ENCODE data around the gene RASGRP1.

Gene RASGRP1

DNA sequence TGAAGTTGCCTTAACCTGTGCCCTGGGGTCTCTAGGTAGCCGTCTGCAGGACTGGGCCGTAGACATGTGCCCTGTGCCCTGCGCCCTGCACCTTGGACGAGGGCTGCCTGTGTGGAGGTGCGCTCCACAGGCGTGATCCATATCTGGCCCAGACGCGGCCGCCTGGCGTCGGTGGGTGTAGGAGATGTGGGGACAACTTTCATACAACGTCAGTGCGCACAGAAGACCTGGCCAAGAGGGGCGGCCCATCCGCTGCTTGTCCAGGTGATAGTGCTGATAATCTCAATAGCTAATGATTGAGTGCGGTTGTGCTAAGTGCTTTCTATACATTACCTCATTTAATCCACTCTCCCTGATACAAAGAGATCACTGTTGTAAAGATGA is 665 bp upstream of the RASGRP1 start:
- DNase-seq, result no peak

DNA sequence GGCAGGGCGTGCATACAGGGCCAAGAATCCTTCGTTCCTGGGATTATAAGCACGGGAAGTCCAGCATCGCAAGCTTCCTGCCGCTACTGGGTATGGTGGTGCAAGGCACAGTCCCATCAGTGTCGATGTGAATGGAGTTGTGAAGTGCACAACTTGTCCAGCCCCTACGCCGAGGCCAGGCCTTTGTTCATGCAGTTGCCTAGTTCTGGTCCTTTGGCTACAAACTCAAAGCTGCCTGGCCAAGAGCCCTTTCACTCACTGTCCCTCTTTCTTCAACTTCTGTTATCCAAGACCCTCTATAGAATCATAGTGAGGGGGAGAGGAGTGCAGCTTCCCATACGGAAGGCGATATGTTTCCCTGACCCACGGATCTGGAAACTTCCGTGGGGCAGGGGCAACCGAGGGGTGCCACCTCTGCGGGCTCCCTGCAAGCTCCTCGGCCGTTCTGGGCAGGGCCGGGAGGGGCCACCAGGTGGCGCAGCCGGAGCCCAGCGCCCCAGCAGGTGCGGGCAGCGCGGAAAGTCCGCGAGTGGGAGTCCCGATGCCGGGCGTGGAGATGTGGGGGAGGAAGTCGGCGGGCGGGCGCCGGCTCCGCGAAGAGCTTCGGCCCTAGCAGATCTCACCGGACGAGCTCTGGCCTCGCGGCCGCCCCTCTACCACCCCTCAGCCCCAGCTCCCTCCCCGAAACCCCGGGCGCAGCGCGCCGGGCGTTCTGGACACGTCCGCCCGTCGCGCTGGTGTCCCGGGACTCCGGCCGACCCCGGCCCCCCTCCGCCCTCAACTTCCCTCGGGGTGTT is 693 bp downstream of the RASGRP1 start:
- peak; percentile 48 for DNase-seq

DNA sequence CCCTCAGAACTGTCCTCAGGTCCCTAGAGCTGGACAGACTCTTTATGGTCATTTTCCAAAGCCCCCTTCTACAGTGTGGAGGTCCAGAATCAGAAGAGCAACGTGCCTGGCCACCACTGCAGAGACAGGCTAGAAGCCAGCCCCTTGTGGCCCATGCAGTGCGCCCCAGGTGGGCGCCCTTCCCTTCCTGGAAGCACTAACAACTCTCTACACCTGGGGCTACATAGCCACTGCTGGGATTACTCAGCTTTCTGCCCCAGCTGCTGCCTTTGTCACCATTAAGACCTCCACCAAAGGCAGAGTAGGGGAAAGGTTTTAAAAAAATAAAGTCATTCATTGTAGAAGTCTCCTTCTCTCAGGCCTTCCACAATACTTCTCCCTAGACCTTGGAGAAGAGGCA is 2.3 kb downstream of the RASGRP1 start:
- DNase-seq, result no peak

DNA sequence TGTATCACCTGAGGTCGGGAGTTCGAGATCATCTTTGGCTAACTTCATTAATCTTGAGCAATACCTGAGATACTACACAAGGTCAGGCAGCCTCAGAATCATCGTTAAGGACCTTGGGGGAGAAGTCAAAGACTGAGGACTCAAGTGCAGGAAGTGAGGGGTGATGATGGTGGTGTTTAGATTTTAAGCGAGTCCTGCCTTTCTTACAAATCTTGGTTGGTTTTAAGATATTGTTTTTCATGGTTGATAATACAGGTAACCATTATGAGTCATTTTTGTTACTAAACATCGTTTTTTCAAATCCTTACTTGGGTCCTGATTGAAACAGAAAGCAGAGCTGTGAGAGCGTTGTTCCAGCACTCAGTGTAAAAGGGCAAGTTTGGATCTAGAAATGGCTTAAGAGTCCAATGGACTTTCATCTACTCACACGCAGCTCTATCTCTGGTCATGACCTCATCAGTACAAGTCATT is 4.1 kb downstream of the RASGRP1 start:
- DNase-seq, result no peak

DNA sequence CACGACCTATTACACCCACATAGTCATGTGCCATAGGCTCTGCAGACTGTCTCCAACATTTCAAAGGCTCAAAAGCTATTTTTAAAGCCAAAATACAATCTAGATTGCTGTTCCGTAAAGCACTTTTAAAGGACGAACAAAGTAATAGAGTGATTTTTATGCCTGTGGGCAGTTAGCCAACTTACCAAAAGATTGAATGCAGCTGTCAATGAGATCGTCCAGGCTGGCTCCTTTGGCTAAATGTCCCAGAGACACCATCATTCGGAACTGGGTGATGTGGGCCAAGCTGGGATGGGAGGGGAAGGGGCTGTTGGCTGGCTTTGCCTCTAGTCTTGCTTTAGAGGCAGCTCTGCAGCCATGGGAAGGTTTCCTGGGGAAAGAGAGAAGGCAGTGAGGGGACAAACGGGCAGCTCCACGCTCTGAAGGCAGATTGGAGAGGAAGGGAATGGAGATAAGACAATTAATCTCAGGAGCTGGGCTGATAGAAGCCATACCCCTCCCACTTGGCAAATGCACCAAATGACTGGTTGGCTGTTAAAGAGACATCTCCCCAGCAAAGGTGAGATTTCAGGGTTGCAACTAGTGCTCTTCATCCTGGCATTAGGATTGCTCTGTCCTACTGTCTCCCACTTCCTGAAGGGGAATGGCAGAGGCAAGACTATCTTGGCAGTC is 4.8 kb downstream of the RASGRP1 start:
- DNase-seq, result no peak

DNA sequence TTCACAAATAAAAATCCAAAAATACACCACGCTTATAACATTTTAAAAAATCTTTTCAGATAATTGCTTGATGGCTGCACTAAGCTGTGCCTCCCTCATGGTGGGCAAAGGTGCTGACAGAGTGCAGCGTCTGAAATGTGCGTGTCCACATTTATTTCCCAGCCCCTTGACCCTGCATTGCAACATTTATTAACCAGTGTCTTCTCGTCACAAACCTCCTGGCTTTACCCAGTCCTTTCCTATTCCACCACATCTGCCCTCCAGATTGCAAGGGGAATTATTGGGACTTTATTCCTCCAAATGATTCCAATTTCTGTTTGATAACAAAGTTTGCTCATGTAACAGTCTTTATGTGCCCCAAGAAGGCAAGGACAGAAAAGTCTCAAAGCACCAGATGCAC is 5.5 kb downstream of the RASGRP1 start:
- DNase-seq, result no peak

DNA sequence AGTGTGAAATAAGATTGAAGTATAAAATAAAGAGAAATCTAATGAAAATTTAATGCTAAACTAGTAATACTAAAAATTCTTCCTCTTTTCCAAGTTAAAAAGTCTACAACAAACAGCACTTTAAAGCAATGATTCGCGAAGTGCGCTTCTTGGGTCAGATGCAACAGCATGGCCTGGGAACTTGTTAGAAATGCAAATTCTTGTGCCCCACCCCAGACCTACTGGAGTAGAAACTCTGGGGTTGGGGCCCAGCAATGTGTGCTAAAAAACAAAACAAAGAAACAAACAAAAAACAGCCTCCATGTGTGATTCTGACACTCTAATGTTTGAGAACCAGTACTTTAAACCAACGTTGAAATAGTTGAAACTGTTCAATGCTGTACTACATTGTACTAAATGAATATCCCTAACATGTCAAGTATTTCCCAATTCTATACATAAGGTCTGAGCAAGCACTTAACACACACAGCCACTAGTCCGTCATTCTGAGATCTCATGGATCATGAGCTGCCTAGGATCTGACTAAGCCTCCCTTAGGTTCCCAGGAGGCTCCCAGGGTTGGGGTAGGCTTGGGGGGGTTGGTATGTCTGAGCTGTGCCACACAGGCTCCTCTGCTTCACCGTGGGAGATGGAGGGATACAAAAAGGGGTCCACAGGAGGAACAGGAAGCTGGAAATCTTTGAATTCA is 6.1 kb downstream of the RASGRP1 start:
- DNase-seq, result peak; percentile 92

DNA sequence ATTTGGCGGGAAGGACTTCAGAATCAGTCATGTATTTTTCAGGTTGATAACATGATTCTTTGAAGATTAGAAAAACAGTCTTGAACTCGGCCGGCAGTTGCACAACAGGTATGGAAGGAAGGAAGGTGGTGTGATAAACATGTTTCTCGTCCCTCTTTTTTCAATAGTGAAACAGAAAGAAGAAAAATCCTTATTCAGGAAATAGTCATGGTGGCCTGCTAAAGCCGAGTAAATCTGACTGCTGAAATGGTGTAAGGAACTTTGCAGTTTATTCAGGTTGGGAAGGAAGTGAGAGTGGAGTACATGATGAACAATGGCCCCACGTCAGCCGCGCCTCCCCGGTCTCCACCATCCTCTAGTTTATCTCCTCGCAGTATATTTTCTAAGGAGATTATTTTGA is 6.7 kb downstream of the RASGRP1 start:
- no peak for DNase-seq

DNA sequence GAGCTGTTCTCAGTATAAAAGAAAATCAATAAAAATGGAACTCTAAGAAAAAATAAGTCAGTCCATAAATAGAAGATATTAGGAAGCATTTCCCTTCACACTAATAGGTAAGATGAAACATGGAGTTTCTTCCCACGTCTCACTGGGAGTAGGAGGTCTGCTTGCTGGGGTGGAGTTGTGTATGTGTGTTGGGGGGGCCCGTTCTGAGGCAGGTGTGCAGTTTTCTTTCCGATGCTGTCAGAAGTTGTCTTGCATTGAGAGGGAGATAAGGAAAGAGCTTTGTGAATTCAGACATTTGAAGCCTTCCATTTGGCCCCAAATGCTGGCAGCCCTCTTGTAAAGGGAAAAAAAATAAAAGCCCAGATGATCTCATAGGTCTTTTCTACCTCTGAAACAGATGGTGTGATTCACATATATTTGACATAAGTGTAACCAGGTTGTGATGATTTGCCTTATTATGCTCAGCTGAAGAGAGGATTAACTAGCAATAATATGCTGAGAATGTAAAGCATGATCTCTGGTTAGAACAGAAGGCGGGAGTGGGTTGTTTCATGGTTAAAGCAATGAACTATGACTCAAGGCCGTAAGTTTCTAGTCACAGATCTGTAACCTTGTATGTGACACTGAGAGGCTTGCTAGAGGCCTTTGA is 8.8 kb downstream of the RASGRP1 start:
- peak; percentile 90 for DNase-seq

DNA sequence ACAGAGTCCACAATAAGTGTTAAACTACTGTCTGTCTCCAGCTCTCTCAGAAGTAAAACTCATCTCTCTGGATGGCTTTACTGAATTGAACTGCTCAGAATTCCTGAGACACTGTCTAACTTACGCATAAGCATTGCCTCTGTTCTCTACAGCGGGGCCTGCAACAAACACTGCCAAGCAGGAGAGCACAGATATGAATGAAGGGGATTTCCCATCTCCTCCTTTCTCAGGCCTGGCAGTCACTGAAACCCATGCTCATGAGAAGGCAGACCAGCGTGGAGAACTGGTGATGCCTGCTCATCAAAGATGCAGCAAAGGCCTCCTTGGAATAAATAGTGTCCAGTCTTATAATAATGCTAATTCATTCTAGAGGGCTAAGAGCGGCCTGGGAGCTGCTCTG is 10.3 kb downstream of the RASGRP1 start:
- DNase-seq, result no peak

DNA sequence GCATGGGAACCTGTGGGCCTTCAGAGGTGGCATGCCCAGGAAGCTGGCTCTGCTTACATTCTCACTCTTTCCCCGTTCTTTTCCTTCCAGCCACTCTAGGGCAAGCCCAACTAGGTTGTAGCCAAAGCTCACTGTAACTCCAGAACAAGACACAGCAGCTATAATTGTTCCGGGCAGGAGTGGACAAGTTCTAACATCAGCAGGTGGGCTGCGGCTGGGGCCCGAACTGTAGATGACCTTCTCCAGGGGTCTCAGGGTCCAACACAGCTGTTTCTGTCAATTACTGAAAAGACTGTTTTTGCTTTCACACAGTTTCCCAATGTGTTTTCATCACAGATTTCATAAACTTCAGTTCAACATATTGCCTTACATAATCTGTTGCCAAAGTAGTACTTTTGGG is 11.5 kb downstream of the RASGRP1 start:
- no peak for DNase-seq

DNA sequence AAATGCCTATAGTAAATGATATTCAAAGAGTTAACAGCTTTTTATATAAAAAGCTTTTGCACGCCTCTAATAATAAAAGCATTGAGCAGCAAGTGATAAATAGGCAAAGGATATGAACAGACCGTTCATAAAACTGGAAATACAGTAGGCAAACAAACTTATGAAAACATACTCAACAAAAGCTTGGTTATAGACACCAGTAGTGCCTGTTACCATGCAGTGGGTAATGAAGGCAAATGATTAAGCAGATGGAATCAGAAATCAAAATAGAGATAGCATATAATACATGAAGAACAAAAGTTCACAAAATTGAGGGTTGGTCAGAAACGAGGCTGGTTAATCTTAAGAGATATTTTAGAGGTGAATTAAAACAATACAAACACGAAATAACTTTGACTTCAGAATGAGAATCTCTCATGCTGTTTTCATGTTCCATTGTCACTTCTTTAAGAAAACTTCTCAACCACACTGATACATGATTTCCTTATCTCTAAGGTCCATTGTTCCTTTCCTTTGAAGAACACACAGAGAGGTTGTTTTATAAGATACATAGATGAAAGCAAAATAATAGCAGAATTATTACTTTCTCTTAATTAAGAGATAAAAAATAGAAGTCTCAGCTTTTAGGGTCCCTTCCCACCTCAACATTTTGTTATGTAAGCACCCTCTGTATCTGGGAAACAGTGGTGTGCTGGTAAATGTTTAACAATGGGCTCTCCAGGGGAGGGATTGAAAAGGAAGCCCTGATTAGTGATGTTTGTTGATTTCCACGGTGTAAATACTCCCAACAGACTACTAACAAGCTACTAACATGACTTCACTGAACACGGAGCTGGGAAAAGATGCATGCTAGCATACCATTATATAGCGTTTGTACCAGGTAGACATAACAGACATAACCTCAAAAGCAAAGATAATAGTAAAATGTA is 12.6 kb downstream of the RASGRP1 start:
- DNase-seq, result no peak

DNA sequence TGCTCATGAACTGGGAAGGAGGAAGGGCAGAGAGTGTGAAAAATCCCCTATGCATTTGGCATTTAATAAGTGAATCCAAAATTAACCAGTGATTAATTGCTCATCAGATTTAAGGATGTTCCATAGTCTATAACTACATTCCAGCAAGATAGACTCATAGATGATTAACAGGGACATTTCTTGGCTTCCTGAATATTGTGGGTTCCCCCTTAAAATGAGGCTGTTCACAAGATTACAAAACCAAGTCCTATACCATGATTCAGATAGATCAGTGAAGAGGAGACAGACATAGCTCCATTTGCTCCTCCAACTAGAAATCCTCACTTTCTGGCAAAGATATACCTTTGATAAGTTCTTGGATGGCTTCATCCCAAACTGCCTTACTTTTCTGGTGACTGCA is 15.4 kb downstream of the RASGRP1 start:
- DNase-seq, result peak; percentile 63

DNA sequence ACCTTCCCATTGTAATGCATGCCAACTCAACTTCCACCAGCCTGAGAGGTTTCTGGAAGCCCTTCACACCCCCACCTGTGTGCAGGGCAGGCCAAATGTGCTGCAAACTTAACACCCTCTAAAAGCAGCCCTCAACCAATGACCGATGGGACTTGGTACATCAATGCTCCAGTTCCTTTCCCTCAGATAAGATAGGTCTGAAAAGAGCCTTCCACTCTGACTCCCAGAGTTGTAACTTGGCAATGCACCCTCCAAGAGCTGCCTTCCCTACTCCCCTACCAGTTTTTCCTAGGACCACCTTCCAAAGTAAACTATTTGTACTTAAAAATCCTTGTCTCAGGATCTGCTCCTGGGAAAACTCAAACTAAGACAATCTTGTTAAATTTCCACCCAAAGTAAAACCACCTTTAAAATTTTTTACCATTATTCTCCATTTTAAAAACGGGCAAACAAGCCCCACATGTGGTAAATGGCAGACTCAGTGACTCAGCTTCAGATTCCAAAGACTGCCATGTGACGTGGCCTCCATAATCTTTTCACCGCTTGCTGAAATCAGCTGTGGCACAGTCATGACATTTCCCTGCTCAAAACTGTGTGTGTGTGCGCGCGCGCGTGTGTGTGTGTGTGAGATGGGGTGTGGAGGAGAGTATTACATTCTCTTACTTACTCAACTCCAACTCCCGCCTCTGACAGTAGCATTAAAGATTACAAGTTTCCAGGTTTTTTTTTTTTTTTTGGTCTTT is 17.2 kb downstream of the RASGRP1 start:
- peak; percentile 73 for DNase-seq

DNA sequence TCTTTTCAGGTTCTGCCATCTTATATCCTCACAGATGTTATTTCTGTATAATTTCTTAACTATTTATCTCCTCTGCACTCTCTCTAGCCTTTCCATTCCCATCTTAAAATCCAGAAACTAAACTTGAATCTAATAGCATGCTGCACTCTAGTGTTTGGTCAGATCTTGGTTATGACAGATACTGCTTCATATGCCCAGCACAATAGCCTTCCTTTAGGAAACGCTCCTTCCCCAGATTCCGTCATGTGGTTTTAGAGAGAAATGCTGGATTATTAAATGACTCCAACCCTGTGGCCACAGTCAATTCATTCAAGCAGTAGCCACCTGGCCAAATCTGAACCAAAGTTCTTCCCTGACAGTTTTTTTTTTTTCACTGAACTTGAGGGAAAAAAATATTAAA is 19.4 kb downstream of the RASGRP1 start:
- DNase-seq, result no peak

DNA sequence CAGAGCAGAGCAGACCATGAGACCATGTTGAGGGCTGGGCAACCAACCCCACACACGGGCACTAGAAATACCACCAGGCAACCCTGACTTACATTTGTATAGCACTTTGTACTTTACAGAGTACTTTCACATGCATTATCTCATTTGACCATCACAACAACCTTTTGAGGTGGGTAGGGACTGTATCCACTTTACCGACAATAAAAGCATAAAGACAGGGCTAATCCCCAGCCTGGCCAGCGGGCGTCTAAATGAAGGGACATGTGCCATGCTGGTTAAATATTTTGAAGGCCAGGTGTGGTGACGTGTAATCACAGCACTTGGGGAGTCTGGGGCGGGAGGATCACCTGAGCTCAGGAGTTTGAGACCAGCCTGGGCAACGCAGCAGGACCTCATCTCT is 23.6 kb downstream of the RASGRP1 start:
- no peak for DNase-seq

DNA sequence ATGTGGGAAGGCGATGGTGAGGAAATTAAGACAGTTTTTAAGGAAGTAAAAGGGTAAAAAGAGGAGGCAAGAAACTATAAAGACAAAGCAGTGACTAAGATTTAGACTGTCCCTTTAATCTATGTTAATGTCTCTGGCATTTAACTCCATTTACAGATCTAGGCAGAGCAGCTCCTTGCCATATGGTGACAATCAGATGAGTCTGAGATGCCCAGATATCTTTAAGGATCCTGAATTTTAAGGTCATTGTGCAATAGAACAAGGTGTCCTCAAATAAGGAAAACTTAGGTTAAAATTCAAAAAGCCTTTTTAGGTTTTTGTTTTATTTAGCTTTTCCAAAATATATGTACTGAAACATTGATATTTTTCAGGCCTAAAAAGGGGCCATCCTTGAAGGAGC is 24.1 kb downstream of the RASGRP1 start:
- DNase-seq, result no peak

DNA sequence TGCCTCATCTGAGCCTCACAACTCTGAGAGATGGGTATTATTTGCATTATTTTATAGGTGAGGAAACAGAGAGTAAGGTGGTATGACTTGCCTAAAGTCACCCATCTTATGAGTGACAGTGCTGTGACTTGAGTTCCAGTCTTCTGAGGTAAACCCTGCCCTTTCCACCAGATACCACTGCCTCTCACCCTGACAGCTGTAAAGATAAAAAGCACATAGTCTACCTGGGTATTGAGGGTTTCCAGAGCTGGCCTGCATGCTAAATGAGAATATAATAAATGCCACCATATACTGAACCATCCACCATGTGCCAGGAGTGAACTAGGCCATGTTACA is 25.6 kb downstream of the RASGRP1 start:
- DNase-seq, result no peak

DNA sequence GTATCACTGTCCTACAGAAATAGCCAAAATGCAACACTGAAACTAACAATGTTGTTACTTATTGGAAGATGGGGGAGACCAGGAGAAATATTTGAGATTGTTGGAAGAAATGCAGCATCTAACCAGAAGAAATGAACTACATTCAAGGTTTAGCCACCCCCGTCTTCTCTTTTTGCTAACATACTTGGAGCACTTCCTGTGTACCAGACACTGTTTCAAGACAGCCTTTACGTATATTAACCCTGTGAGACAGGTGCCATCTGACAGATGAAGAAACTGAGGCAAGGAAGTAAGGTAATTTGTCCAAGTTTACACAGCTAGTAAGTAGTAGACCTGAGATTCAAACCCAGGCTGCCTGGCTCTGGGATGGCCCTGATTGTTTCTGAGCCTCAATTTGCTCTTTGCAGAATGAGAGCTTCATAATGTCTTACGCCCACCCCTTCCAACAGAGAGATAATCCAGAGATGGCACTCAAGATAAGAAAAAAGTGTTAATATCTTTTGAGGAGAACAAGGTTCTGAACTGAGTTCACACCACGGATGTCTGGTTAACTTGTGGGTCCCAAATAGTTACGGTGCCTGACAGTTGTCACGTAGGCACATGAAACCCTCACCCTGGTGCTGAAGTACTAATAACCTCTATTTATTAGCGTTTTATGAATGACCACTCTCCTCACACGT is 26.1 kb downstream of the RASGRP1 start:
- DNase-seq, result no peak

DNA sequence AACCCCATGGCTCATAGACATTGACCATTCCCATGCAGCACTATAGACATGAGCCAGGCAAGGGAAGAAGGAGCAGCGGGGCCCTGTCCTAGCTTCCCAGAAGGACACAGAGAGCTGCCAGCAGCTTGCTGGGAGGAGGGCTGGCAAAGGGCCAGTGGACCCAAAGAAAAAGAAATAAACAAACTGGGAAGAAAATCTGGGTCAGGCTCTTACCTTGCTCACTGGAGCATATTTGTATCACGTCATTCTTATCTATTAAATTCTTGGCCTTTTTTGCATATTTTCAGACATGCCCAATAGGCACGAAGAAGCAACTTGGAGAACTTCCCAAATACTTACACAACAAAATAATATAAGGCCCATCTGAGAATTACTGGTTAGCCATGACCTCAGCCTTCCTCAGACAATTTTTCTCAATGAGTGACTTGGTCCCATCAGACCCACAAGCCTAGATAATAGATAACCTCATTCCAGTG is 28.4 kb downstream of the RASGRP1 start:
- DNase-seq, result peak; percentile 99

Measured in fibroblast of skin of back (primary cell).